Psoas muscle (tissue), 8 donors: ENCODE measurements around the gene GPR89A. TPM values are rescaled to one million over a fixed set of nuclear protein-coding genes. Genes with fewer than 3 reads are reported as not detected.

Experiments used
- ATAC-seq, 4 donors: fragments of 200-7000 bp; cut with Tn5 transposase; one replicate each; pipeline ENCODE4 v1.9.1; 2020; ENCODE audit warnings: moderate library complexity in 3 of 4, mild to moderate bottlenecking in 2 of 4
- DNase-seq, 2 donors: peaks; one replicate each; pipeline ENCODE4 v3.0.0-alpha.2; 2020
- H3K27ac ChIP-seq: fragments of 200-600 bp; one replicate; pipeline ENCODE4 v1.8.0; 2022
- H3K27me3 ChIP-seq, 3 donors: fragments of 200-600 bp in 1 of 3; one replicate each; pipeline versions ENCODE4 v1.6.1 to v1.8.0; 2013 to 2022; ENCODE audit warnings: low read length in 2 of 3, mild to moderate bottlenecking in 2 of 3, moderate library complexity in 1 of 3; ENCODE audit not compliant: insufficient read depth in 3 of 3
- H3K36me3 ChIP-seq, 2 donors: fragments of 200-600 bp in 1 of 2; one replicate each; pipeline versions ENCODE4 v1.6.1 to v1.8.0; 2013 to 2022; ENCODE audit warnings: low read depth in 1 of 2, mild to moderate bottlenecking in 1 of 2, moderate library complexity in 1 of 2; ENCODE audit not compliant: insufficient read depth in 1 of 2
- H3K4me1 ChIP-seq: fragments of 200-600 bp; one replicate; pipeline ENCODE4 v1.8.0; 2022
- H3K4me3 ChIP-seq: fragments of 200-600 bp; one replicate; pipeline ENCODE4 v1.8.0; 2022; ENCODE audit warnings: mild to moderate bottlenecking
- H3K9me3 ChIP-seq: fragments of 200-600 bp; one replicate; pipeline ENCODE4 v1.8.0; 2022
- CTCF ChIP-seq: fragments of 200-600 bp; IDR thresholded peaks from one replicate; pipeline ENCODE4 v1.8.0; 2022; ENCODE audit warnings: antibody characterized with exemption
- WGBS, 3 donors: extraction: QIAGEN DNeasy Blood & Tissue Kit; methylation state at CpG; one replicate each; pipeline versions ENCODE4 v1.1.6 to v1.1.7; 2013; 5-methylcytosine and 5-hydroxymethylcytosine counted together
- intact Hi-C, 2 donors: fragments of 100-400 bp; cut with DNase I; formaldehyde crosslinking; loops; one replicate each; pipeline versions ENCODE4 v1.11.0 to v1.14.2; 2022
- polyA plus RNA-seq, 3 donors: library from polyadenylated mRNA; stranded (reverse); fragments of 200-250 nt; gene quantifications; one replicate each; pipeline ENCODE4 v1.2.3, GENCODE V29; 2013
- total RNA-seq, 4 donors: library from RNA; stranded (reverse); fragmentation: NEBNext Ultra II Directional in 2 of 4; extraction: Animal tissue kit (Norgen Biotek cat#: 25700) in 2 of 4; gene quantifications; one replicate each; pipeline versions ENCODE4 v1.2.1 to v1.2.4, GENCODE V29; 2021 to 2023
- donor health status: healthy with polysubstance abuse.
- donor health status: DM: no; HTN: no; CAD: no; lungs with moderate emphysema.
- donor health status: Bipolar disorder and iron deficiency.
- donor health status: healthy.
- donor health status: DM: yes; HTN: yes; CAD: no.
- donor health status: DM: no; HTN: no; CAD: no.
- donor health status: DM: no; HTN: no; CAD: no.
- donor health status: DM: yes; HTN: yes; CAD: no.

GPR89A gene
- total and polyA plus RNA-seq, 7 donors = 7.6 to 12.8 (median 11.1) TPM

GRCh38 chr1:145690587-145691558 is 83.1 kb downstream of the GPR89A start:
- Histone ChIP-seq H3K9me3 (no peaks in the 10 kb centered on the region), H3K27ac (no peak overlapping the region), H3K36me3 (no peaks in the 10 kb centered on the region), H3K4me1 (no peaks in the 10 kb centered on the region), H3K4me3 (no peak overlapping the region), H3K27me3 (no peaks in the 10 kb centered on the region)
- ATAC-seq (peak in 1 of 4 donors; percentile 48), DNase-seq (peak in 1 of 2 donors; percentile 35)
- intact Hi-C loops = no loop called here
- 54 to 70% (median 58%) methylated on average over 5 of the region's 5 CpGs for WGBS, 3 donors
- no peak for TF ChIP-seq CTCF

- WGBS, 3 donors = 90 to 95% (median 93%) methylated on average over 11 of the region's 11 CpGs
- no peak for TF ChIP-seq CTCF
Observed at GRCh38 chr1:145692785-145693443, 85.1 kb downstream of the GPR89A start.

GRCh38 chr1:145695821-145696629 is 88.2 kb downstream of the GPR89A start:
- no peaks in the 10 kb centered on the region for H3K4me1 ChIP-seq
- peaks cover 0 to 1% (median 0%) of the 10 kb centered on the region in 3 donors for H3K27me3 ChIP-seq
- no peaks in the 10 kb centered on the region for H3K36me3 ChIP-seq
- no peak for DNase-seq
- WGBS, 3 donors = 61 to 65% (median 64%) methylated on average over 5 of the region's 5 CpGs
- H3K4me3 ChIP-seq = no peak overlapping the region
- H3K9me3 ChIP-seq = no peaks in the 10 kb centered on the region
- no peak for TF ChIP-seq CTCF
- no peak for ATAC-seq
- intact Hi-C loops = no loop called here
- H3K27ac ChIP-seq = no peak overlapping the region

More at GRCh38 chr1:145692785-145693443, 85.1 kb downstream of the GPR89A start:
- ATAC-seq (no peak), DNase-seq (no peak)
- H3K9me3 ChIP-seq = no peaks in the 10 kb centered on the region
- peaks cover 0 to 1% (median 0%) of the 10 kb centered on the region in 3 donors for H3K27me3 ChIP-seq
- no peak overlapping the region for H3K27ac ChIP-seq
- intact Hi-C loops = no loop called here
- no peaks in the 10 kb centered on the region for H3K36me3 ChIP-seq
- H3K4me1 ChIP-seq = no peaks in the 10 kb centered on the region
- H3K4me3 ChIP-seq = no peak overlapping the region

GRCh38 chr1:145696630-145696960 is 88.8 kb downstream of the GPR89A start:
- no peak for TF ChIP-seq CTCF
- H3K27ac ChIP-seq = no peak overlapping the region
- H3K4me1 ChIP-seq = no peaks in the 10 kb centered on the region
- H3K27me3 ChIP-seq = peaks cover 0 to 1% (median 0%) of the 10 kb centered on the region in 3 donors
- no peak overlapping the region for H3K4me3 ChIP-seq
- 89 to 91% (median 90%) methylated on average over 3 of the region's 3 CpGs for WGBS, 3 donors
- no peaks in the 10 kb centered on the region for H3K9me3 ChIP-seq
- ATAC-seq (no peak), DNase-seq (no peak)
- H3K36me3 ChIP-seq = no peaks in the 10 kb centered on the region
- intact Hi-C loops = no loop called here
